Kidney (tissue), 14 donors: ENCODE measurements around the gene PRR7. TPM values are rescaled to one million over a fixed set of nuclear protein-coding genes. Genes with fewer than 3 reads are reported as not detected.

Experiments
- DNase-seq, 5 donors: peaks; one replicate each; pipeline ENCODE4 v3.0.0-alpha.2; 2013 to 2020
- FAIRE-seq: peaks from 2 replicates; lab custom pipeline; 2012; peaks lifted over from hg19 to GRCh38; lab: Jason Lieb, UNC
- H3K27ac ChIP-seq, 2 donors: one replicate each; pipeline ENCODE4 v1.7.0; 2013; ENCODE audit warnings: low read depth in 2 of 2, low read length in 2 of 2, inconsistent platforms in 1 of 2
- H3K27me3 ChIP-seq: one replicate; pipeline ENCODE4 v1.7.1; 2013; ENCODE audit warnings: low read length, inconsistent platforms; ENCODE audit not compliant: control insufficient read depth, insufficient read depth
- H3K36me3 ChIP-seq, 3 donors: one replicate each; pipeline versions ENCODE4 v1.7.0 to v1.7.1; 2013; ENCODE audit warnings: low read length in 3 of 3, control low read depth in 1 of 3, inconsistent platforms in 1 of 3; ENCODE audit not compliant: insufficient read depth in 3 of 3, control insufficient read depth in 2 of 3
- H3K4me1 ChIP-seq, 3 donors: one replicate each; pipeline versions ENCODE4 v1.7.0 to v1.7.1; 2013; ENCODE audit warnings: low read length in 3 of 3, inconsistent platforms in 1 of 3, low read depth in 1 of 3; ENCODE audit not compliant: control insufficient read depth in 2 of 3, insufficient read depth in 2 of 3
- H3K4me3 ChIP-seq, 3 donors: one replicate each; pipeline versions ENCODE4 v1.7.0 to v1.8.1; 2013; ENCODE audit warnings: low read length in 3 of 3, control low read depth in 1 of 3, inconsistent platforms in 1 of 3
- H3K9ac ChIP-seq, 3 donors: one replicate each; pipeline versions ENCODE4 v1.7.0 to v1.7.1; 2013; ENCODE audit warnings: low read length in 3 of 3, control low read depth in 1 of 3, inconsistent platforms in 1 of 3
- H3K9me3 ChIP-seq, 3 donors: one replicate each; pipeline versions ENCODE4 v1.7.0 to v1.7.1; 2013; ENCODE audit warnings: low read length in 3 of 3, control low read depth in 1 of 3, inconsistent platforms in 1 of 3; ENCODE audit not compliant: control insufficient read depth in 2 of 3, insufficient read depth in 1 of 3
- intact Hi-C: fragments of 100-400 bp; cut with DNase I; formaldehyde crosslinking; loops from one replicate; pipeline ENCODE4 v1.11.1; 2022
- polyA plus RNA-seq: library from polyadenylated mRNA; stranded (reverse); fragments of 350-450 nt; fragmentation: Illumina TruSeq; extraction: RNeasy Lipid Tissue Mini Kit (QIAGEN cat#74804); gene quantifications from one replicate; pipeline ENCODE4 v1.2.3, GENCODE V29; 2014; ENCODE audit warnings: low read depth, low replicate concordance; ENCODE audit not compliant: insufficient read depth
- total RNA-seq: library from RNA; stranded (reverse); fragmentation: NEBNext Ultra II Directional; extraction: Animal tissue kit (Norgen Biotek cat#: 25700); gene quantifications from one replicate; pipeline ENCODE4 v1.2.1, GENCODE V29; 2021
- TF ChIP-seq, protein P1 (sequence below): IDR thresholded peaks from 3 replicates; pipeline ENCODE4 v1.5.1; 2012; ENCODE audit warnings: mild to moderate bottlenecking, moderate library complexity, borderline replicate concordance; ENCODE audit not compliant: insufficient read depth; ENCODE audit errors: extremely low read depth
- donor health status: control.
- donor health status: control.
- donor health status: control.
- donor health status: control.
- donor health status: control.
- donor health status: DM: yes; HTN: yes; CAD: no.
- donor health status: Normal renal cell carcinoma (clear cell type).

PRR7 gene
- total and polyA plus RNA-seq, 2 donors from 2014 or later = 1.6 to 5.5 TPM

DNA sequence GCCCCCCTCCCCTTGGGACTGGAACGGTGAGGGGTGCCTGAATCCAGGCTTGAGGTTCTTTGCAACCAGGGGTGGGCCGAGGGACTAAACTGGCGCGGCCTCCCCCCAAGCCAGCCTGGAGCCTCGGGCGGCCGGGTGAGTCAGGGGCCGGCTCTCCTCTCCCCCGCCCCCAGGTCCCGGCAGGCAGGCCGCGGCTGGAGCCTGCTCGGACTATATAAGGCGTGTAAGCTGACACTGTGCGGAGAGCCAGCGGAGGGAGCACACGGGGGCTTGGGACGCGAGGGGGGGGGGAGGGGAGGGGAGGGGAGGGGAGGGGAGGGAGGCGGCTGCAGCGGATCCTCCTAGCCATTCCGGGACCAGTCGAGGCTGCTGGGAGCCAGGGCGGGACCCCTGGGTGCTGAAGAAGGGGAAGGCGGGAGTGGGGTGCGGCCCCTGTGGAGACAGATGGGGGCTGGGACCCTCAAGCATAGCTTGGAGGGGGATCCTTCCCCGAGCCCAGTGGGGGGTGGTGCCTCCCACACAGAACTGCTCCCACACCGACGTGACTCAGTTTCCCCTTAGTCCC is 50.2 kb downstream of the PRR7 start:
- Histone ChIP-seq H3K4me3 (peak overlapping the region; percentile 46 to 65 (median 48)), H3K27me3 (no peaks in the 10 kb centered on the region), H3K9me3 (no peaks in the 10 kb centered on the region), H3K9ac (peak overlapping the region in 1 of 3 donors; percentile 58), H3K36me3 (no peaks in the 10 kb centered on the region), H3K27ac (peak overlapping the region; percentile 86 to 91), H3K4me1 (peaks cover 0 to 14% (median 3%) of the 10 kb centered on the region in 3 donors)
- TF ChIP-seq, protein P1, sequence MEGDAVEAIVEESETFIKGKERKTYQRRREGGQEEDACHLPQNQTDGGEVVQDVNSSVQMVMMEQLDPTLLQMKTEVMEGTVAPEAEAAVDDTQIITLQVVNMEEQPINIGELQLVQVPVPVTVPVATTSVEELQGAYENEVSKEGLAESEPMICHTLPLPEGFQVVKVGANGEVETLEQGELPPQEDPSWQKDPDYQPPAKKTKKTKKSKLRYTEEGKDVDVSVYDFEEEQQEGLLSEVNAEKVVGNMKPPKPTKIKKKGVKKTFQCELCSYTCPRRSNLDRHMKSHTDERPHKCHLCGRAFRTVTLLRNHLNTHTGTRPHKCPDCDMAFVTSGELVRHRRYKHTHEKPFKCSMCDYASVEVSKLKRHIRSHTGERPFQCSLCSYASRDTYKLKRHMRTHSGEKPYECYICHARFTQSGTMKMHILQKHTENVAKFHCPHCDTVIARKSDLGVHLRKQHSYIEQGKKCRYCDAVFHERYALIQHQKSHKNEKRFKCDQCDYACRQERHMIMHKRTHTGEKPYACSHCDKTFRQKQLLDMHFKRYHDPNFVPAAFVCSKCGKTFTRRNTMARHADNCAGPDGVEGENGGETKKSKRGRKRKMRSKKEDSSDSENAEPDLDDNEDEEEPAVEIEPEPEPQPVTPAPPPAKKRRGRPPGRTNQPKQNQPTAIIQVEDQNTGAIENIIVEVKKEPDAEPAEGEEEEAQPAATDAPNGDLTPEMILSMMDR = no peak
- FAIRE-seq (no peak), DNase-seq (peak; percentile 92 to 97 (median 96))
- intact Hi-C loops = no loop called here

DNA sequence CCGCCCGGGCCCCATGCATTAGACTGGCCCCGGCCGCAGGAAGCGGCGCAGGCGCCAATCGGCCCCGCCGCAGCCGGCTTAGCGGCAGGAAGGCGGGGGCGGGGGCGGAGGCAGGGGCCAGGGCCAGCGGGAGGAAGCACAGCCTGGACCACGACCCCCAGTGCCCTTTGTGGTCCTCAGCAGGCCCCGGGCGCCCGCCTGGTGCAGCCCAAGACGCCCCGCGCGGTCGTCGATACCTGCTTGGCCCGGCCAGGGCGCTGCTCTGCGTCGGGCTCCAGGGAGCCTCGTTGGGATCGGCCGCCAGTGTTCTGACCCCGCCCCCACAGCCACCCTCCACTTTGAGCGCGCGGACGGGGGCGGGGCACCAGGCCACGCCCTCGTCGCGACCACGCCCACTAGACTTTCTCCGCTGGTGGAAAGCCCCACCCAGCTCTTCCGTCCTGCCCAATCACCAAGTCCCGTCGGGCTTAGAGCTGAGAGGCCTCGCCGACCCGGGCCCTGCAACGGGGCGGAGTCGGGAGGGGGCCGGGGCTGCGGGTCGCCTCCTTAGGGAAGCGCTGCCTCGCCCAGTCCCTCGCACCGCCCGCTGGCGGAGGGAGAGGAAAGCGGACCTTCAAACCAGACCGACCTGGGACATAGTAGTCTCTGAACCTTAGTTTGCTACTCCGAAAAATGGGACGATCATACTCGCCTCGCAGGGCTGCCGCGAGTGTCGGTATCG is 50.8 kb downstream of the PRR7 start, which contains the start of gene PDLIM7:
TSS of gene PDLIM7 (minus strand) at position 313 of the 721 bp plus-strand sequence. CDS start 1,092 bp downstream, outside the sequence.
- intact Hi-C loops = no loop called here
- H3K36me3 ChIP-seq = no peaks in the 10 kb centered on the region
- no peaks in the 10 kb centered on the region for H3K9me3 ChIP-seq
- peaks cover 0 to 14% (median 3%) of the 10 kb centered on the region in 3 donors for H3K4me1 ChIP-seq
- FAIRE-seq = peak; percentile 86
- no peaks in the 10 kb centered on the region for H3K27me3 ChIP-seq
- DNase-seq = peak; percentile 97 to 99 (median 98)
- H3K27ac ChIP-seq = peak within 1 kb of the TSS; percentile 86 to 91
- H3K4me3 ChIP-seq = peak within 1 kb of the TSS; percentile 57 to 65 (median 61)
- H3K9ac ChIP-seq = peak within 1 kb of the TSS; percentile 17 to 58 (median 32)
- TF ChIP-seq, protein P1 = no peak

DNA sequence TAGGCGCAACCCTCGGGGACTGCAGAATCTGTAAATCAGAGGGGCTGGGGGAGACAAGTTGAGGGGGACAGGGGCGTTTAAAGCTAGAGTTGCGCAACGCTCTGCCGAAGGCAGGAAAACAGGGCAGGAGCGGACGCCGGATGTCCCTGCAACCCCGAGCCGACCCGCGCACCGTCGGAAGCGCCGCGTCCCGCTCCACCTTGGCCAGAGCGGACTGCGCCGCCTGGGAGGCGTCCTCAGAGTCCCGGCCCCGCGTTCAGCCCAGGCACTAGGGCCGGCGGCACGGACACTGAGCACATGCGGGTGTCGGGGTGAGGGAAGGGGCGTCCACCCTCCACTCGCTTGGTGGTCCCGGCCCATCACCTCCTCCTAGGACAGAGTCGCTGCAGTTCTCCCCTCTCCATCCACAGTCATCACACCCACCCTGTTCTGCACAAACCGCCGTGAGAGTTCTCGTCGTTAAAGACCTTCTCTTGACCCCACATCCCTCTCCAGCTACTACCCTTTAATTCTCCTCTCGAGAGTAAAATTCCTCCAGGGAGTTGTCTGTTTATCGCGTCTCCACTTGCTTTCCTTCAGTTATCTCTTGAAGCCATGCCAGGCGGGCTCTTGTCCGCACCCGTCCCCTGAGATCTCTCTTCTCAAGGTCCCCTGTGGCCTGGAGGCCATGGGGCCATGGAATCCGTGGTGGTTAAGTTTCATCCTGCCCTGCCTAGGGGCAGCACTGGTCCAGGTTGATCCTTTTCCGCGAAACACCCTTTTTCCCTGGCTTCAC is 51.6 kb downstream of the PRR7 start:
- H3K36me3 ChIP-seq = no peaks in the 10 kb centered on the region
- no peaks in the 10 kb centered on the region for H3K9me3 ChIP-seq
- H3K27me3 ChIP-seq = no peaks in the 10 kb centered on the region
- peaks cover 0 to 14% (median 3%) of the 10 kb centered on the region in 3 donors for H3K4me1 ChIP-seq
- TF ChIP-seq, protein P1 = no peak
- H3K27ac ChIP-seq = peak overlapping the region; percentile 47 to 65
- intact Hi-C loops = no loop called here
- peak overlapping the region; percentile 57 to 65 (median 61) for H3K4me3 ChIP-seq
- no peak for FAIRE-seq
- peak overlapping the region; percentile 16 to 32 (median 17) for H3K9ac ChIP-seq
- DNase-seq = peak in 2 of 5 donors; percentile 69 to 90
